ENCODE data around the gene OIT3. TPM values are rescaled to one million over a fixed set of nuclear protein-coding genes. Genes with fewer than 3 reads are reported as not detected.
"Not testable (repeated sequence)": the region's sequence is repeated elsewhere in the genome, so short reads cannot be mapped to it uniquely, and the experiment has no call there.

Gene OIT3
- total RNA-seq, 2 experiments from 2014 or later = not detected

DNA sequence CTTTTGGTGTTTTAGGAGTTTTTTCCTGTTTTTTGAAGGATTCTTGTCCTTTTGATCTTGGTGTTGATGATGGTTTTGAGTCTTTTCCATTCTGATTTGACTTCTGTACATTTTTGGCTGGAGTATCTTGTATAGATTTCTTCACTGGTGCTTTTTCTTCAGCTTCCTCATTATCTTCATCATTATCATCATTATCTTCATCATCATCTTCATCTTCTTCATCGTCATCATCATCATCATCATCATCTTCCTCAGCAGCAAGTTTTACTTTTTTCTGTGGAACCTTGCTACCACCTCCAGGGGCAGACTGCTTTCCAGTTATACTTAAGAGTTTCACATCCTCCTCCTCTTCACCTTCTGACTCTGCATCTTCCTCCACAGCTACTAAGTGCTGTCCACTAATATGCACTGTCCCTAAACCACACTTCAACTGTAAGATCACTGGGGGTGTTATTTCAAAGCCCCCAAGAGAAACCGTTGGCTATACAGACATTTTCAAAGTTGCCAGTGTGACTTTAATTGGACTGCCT lies 24.3 kb downstream of the OIT3 start:
- POLR2A ChIA-PET = interaction anchor here (0.6 kb wide), 1 partner anchor 69 kb away, joined by 5 read pairs; no protein-coding TSS in a partner anchor
- H2AFZ ChIP-seq (ENCODE audit: low read length); H3K4me3 ChIP-seq (ENCODE audit: low read depth, low read length, poor library complexity, severe bottlenecking); H3K4me2 ChIP-seq (ENCODE audit: low read length); CTCF ChIA-PET (ENCODE audit: unreplicated experiment); H3K79me2 ChIP-seq (ENCODE audit: insufficient read depth, low read depth, low read length); H3K4me1 ChIP-seq (ENCODE audit: insufficient read depth, low read length, poor library complexity, severe bottlenecking); H3K36me3 ChIP-seq (ENCODE audit: insufficient read depth, low read length); H4K20me1 ChIP-seq (ENCODE audit: insufficient read depth, low read length); BruUV-seq (replicated peaks); H3K9me3 ChIP-seq (ENCODE audit: low read length); intact Hi-C loops (cut with micrococcal nuclease; ENCODE audit: unreplicated experiment); H3K27ac ChIP-seq (ENCODE audit: low read depth, low read length, poor library complexity, severe bottlenecking); H3K9me2 ChIP-seq (ENCODE audit: insufficient read depth, low read length): not testable (repeated sequence)
- DNase-seq (ENCODE audit: low spot score) = peak; percentile 4

DNA sequence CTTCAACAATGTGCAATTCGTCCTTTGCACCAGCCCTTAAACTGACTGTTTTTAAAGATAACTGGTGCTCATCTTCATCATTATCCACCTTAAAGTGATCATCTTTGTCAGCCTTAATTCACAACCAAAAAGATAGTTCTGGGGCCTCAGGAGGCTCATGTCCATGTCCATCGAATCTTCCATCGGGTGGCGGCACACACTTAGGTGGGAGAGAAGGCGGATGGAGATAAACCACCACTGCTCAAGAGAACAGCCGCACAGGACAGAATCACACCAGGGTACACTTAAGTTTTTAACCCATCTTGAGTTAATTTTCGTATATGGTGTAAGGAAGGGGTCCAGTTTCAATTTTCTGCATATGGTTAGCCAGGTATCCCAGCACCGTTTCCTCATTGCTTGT lies 24.8 kb downstream of the OIT3 start:
- TF ChIP-seq EZH2phosphoT487 (IDR thresholded peaks at IDR 0.05; ENCODE audit: borderline replicate concordance, low read depth, low read length) = no peak
- TF ChIP-seq, protein P1, sequence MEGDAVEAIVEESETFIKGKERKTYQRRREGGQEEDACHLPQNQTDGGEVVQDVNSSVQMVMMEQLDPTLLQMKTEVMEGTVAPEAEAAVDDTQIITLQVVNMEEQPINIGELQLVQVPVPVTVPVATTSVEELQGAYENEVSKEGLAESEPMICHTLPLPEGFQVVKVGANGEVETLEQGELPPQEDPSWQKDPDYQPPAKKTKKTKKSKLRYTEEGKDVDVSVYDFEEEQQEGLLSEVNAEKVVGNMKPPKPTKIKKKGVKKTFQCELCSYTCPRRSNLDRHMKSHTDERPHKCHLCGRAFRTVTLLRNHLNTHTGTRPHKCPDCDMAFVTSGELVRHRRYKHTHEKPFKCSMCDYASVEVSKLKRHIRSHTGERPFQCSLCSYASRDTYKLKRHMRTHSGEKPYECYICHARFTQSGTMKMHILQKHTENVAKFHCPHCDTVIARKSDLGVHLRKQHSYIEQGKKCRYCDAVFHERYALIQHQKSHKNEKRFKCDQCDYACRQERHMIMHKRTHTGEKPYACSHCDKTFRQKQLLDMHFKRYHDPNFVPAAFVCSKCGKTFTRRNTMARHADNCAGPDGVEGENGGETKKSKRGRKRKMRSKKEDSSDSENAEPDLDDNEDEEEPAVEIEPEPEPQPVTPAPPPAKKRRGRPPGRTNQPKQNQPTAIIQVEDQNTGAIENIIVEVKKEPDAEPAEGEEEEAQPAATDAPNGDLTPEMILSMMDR (conservative IDR thresholded peaks at IDR 0.05; ENCODE audit: low read length) = no peak
- Histone ChIP-seq H4K20me1 (ENCODE audit: insufficient read depth, low read length) (no peaks in the 10 kb centered on the region), H3K4me3 (ENCODE audit: low read depth, low read length, poor library complexity, severe bottlenecking) (no peak overlapping the region), H3K4me2 (ENCODE audit: low read length) (no peak overlapping the region), H3K79me2 (ENCODE audit: insufficient read depth, low read depth, low read length) (no peaks in the 10 kb centered on the region), H3K36me3 (ENCODE audit: insufficient read depth, low read length) (no peaks in the 10 kb centered on the region), H3K9me3 (ENCODE audit: low read length) (no peaks in the 10 kb centered on the region), H3K27ac (ENCODE audit: low read depth, low read length, poor library complexity, severe bottlenecking) (no peak overlapping the region), H3K4me1 (ENCODE audit: insufficient read depth, low read length, poor library complexity, severe bottlenecking) (no peaks in the 10 kb centered on the region), H3K9me2 (ENCODE audit: insufficient read depth, low read length) (no peaks in the 10 kb centered on the region), H2AFZ (ENCODE audit: low read length) (no peak overlapping the region)
- CTCF ChIA-PET (ENCODE audit: unreplicated experiment) = no interaction called here
- no peak for DNase-seq (ENCODE audit: low spot score)
- POLR2A ChIA-PET = no interaction called here
- intact Hi-C loops (cut with micrococcal nuclease; ENCODE audit: unreplicated experiment) = no loop called here
- no TSS peak for BruUV-seq (replicated peaks)

DNA sequence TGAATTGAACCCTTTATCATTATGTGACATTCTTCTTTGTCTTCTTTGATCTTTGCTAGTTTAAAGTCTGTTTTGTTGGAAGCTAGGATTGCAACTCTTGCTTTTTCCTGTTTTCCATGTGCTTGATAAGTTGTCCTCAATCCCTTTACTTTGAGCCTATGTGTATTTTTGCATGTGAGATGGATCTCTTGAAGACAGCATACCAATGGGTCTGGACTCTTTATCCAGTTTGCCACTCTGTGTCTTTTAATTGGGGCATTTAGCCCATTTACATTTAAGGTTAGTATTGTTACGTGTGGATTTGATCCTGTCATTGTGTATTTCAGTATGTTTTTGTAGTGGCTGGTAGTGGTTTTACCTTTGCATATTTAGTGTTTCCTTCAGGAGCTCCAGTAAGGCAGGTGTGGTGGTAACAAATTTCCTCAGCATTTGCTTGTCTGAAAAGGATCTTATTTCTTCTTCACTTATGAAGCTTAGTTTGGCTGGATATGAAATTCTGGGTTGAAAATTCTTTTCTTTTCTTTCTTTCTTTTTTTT lies 27.7 kb downstream of the OIT3 start:
- CTCF ChIA-PET (ENCODE audit: unreplicated experiment); H3K9me3 ChIP-seq (ENCODE audit: low read length); intact Hi-C loops (cut with micrococcal nuclease; ENCODE audit: unreplicated experiment); H3K79me2 ChIP-seq (ENCODE audit: insufficient read depth, low read depth, low read length); H3K4me3 ChIP-seq (ENCODE audit: low read depth, low read length, poor library complexity, severe bottlenecking); H3K4me1 ChIP-seq (ENCODE audit: insufficient read depth, low read length, poor library complexity, severe bottlenecking); H3K27ac ChIP-seq (ENCODE audit: low read depth, low read length, poor library complexity, severe bottlenecking); H3K36me3 ChIP-seq (ENCODE audit: insufficient read depth, low read length); H3K9me2 ChIP-seq (ENCODE audit: insufficient read depth, low read length); H2AFZ ChIP-seq (ENCODE audit: low read length); H3K4me2 ChIP-seq (ENCODE audit: low read length); BruUV-seq (replicated peaks); DNase-seq (ENCODE audit: low spot score); H4K20me1 ChIP-seq (ENCODE audit: insufficient read depth, low read length): not testable (repeated sequence)
- POLR2A ChIA-PET = interaction anchor here (0.6 kb wide), 1 partner anchor 13 kb away, joined by 3 read pairs; no protein-coding TSS in a partner anchor

DNA sequence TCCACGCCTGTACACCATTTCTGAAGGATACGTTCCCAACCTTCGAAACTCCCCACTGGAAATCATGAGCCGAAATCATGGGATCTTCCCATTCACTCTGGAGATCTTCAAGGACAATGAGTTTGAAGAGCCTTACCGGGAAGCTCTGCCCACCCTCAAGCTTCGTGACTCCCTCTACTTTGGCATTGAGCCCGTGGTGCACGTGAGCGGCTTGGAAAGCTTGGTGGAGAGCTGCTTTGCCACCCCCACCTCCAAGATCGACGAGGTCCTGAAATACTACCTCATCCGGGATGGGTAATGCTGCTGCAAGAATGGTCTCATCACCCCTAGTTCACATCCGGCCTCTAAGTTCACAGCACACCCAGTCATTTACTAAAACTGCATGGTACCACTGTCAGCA lies 30.8 kb downstream of the OIT3 start:
- intact Hi-C loops (cut with micrococcal nuclease; ENCODE audit: unreplicated experiment) = no loop called here
- no peak for DNase-seq (ENCODE audit: low spot score)
- CTCF ChIA-PET (ENCODE audit: unreplicated experiment) = no interaction called here
- Histone ChIP-seq H2AFZ (ENCODE audit: low read length) (no peak overlapping the region), H3K27ac (ENCODE audit: low read depth, low read length, poor library complexity, severe bottlenecking) (no peak overlapping the region), H3K9me3 (ENCODE audit: low read length) (no peaks in the 10 kb centered on the region), H3K4me3 (ENCODE audit: low read depth, low read length, poor library complexity, severe bottlenecking) (no peak overlapping the region), H3K4me2 (ENCODE audit: low read length) (no peak overlapping the region), H3K36me3 (ENCODE audit: insufficient read depth, low read length) (no peaks in the 10 kb centered on the region), H3K9me2 (ENCODE audit: insufficient read depth, low read length) (no peaks in the 10 kb centered on the region), H4K20me1 (ENCODE audit: insufficient read depth, low read length) (no peaks in the 10 kb centered on the region), H3K4me1 (ENCODE audit: insufficient read depth, low read length, poor library complexity, severe bottlenecking) (no peaks in the 10 kb centered on the region), H3K79me2 (ENCODE audit: insufficient read depth, low read depth, low read length) (no peaks in the 10 kb centered on the region)
- POLR2A ChIA-PET = no interaction called here
- BruUV-seq (replicated peaks) = no TSS peak
- TF ChIP-seq, protein P1 (conservative IDR thresholded peaks at IDR 0.05; ENCODE audit: low read length) = no peak
- no peak for TF ChIP-seq EZH2phosphoT487 (IDR thresholded peaks at IDR 0.05; ENCODE audit: borderline replicate concordance, low read depth, low read length)
